GM21367 (cell line): Measurements from ENCODE around the gene ARPP21.
"Not testable (repeated sequence)": the region's sequence is repeated elsewhere in the genome, so short reads cannot be mapped to it uniquely, and the experiment has no call there.

Experiments
- ATAC-seq: cut with Tn5 transposase; IDR thresholded peaks from one replicate; pipeline ENCODE4 v1.9.1; 2021; ENCODE audit not compliant: unreplicated experiment

The ARPP21 gene

DNA sequence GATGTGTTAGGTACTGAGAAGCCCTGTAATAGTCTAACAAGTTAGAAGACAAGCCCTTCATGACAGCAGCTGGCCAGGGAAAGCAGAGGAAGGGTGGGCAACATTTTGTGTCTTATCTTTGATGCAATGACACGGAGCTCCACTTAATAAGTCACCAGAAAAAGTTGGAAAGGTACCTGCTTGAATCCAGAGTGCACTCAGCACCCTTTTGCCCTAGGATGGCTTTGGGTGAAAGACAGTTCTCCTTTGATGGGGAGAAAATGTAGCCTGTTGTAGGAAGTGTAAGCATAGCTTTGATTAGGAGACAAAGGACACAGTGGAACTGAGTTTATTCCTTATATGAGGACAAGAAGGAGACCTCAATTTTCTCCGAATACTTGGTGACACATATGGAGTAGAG lies 137.0 kb downstream of the ARPP21 start:
- no peak for ATAC-seq

DNA sequence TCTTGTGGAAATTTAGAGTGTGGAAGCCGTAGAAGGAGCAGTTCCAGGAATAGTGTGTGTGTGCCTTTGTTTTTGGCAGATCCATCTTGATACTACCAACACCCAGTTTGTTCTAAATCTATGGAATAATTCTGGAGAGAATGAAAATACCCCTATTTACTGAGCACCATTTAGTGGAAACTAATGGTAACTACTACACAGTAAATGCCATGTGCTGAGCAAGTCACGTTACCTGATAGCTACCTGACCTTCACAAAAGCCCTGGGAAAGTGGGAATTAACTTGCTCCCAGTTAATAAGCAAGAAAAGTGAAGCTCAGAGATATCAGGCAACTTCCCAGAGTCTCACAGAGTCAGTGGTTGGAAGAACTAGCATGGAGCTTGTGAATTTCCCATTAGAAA lies 137.7 kb downstream of the ARPP21 start:
- no peak for ATAC-seq

DNA sequence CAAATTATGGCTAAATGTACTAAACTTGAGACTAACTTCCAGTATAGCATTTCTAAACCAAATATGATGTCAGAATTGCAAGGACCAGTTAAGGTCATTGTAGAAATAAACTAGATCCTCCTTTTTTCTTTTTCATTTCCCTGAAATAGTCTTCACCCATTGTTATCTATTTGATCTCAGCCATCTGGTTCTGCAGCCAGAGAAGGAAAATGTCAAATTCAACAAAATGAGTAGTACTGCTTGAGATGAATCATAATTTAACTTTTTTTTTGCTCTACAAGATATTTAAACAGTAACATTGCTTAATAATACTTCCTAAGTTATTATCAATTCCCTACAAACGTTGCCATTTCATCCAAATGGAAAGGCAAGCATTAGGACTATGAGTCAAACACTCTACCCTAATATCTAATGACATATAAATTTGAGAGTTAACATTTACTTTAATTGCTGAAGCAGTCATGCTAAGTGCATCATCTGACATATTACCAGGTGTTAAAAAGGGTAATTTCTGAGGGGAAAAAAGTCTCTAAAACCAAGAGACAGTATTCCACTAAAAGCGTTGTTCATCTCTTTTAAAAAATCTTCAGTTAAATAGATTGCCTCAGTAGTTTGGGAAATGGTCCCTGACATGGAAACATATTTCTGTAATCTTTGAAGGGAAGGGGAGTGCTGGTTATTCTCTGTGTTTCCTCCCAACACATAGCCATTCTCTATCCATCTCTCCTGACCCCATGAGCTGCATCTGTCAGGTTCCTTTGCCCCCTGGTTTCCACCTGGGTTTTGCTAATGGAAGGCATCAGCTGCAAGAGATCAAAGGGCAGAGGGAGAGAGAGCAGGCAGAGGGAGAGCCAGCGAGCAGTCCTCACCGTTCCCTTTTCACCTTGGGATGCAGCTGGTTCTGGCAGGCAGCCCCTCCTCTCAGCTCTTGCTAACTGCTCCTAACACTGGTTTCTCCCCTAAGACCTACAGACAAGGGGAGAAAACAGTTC lies 138.5 kb downstream of the ARPP21 start:
- ATAC-seq, result no peak

DNA sequence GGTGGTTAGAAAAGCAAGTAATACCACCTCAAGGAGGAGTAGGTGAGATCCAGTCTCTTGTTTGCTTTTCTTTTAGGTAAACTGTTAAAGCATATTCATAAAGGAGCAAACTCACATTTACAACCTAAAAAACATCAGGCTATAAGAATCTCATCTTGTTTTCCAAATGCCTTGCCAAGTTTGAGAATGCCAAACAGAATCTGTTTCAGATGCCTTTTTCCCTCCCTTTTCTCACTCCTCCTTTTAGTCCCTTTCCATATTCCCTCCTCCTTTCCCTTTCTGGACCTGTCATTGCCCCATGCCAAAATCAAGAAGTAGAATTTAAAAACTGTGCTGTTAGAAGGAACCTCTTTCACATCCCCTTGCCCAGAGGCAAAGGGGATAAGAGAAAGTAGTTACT lies 140.3 kb downstream of the ARPP21 start:
- ATAC-seq, result no peak

DNA sequence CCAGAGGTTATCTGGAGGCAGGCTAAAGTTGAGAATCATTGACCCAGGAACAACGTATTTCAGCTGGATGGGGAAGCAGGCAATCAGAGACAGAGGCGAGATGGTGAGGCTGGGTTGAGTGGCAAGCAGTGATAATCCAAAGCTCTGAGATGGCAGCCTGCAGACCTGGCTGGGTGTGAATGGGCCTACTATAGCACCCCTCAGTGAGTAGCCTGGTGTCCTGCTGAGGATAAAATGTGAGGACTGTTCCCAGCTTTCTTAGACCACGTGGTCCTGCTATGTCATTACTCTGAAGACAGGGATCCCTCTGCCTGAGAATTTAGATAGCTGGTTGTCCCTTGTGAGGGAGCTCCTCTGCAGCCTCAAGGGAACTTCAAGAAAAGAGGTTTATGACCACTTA lies 141.5 kb downstream of the ARPP21 start:
- ATAC-seq, result no peak

DNA sequence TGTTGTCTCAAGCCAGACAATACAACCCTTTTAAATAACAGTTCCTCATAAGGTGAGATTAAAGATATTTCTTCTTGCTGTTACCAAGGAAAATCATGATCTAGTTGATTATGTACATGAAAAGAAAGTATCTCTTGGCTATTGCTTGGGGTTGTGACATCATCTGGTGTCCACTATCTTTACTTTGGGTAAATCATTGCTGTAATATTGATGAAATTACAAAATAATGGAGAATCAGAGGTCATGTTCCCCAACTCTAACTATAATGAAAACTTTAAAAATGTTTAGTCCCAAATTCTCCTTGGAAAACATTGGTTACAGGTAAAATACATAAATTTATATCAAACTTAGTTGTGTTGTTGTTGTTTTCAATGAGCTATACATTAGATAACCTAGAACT lies 142.2 kb downstream of the ARPP21 start:
- no peak for ATAC-seq

DNA sequence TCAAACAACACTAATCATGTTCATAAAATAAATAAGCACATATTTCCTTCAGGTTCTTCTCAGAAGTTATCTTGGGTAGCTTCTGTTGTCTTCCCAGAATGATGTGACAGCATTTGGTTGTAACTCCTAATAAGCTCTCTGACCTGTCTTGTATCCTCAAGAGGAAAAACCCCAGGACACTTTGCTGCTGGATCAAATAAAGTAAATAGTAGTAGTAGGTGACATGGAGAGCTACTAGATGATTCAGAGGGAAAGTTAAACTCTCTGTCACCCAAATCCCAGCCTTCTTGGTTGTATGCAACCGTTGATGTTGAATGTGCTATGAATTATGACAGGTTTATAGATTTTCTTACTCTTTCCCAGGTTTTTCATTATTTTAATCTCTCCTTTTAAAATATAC lies 143.0 kb downstream of the ARPP21 start:
- no peak for ATAC-seq

DNA sequence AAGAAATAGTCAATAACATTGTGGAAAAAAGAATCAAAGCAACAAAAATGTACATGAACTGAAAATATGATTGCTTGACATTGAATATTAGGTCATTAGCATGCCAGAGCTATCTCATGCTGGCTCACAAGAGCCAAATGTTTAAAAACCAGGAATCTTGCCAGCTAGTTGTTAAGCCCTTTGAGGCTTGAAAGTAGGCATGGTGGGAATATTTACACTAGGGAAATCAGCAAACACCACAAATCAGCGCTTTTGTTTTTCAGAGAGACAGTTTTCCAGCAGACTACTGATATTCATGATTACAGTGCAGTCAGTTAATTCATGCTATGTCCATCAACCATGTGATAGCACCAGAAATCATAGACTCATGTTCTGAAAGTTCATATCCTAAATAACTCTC lies 144.8 kb downstream of the ARPP21 start:
- ATAC-seq, result no peak

DNA sequence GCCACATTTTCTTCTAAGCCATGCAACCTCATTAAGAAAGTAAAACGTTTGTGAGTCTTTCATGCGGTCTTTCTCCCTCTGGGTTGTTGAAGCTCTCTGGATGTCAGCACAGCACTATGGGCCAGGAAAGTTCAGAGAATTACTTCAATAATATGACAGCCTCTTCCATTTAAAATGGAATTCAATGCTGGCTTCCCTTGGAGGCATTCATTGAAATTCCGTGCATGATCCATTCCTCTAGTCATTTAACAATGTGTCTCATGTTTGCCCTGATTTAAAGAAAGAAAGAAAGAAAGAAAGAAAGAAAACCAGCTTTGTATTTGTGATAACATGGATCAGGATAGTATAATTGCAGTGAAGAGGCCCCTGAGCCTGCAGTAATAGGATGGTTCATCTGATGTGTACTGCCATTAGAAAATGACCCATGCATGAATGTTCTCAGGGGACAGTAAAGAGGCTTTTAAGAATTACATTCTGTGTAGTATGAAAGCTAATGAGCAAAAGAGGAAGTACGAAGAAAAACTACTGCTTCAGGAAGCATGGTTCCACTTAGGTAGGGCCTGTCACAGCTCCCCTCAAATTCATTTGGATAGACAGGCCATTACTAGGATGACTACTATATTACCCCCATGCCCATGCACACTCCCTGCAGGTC lies 146.0 kb downstream of the ARPP21 start:
- ATAC-seq, result peak; percentile 57

DNA sequence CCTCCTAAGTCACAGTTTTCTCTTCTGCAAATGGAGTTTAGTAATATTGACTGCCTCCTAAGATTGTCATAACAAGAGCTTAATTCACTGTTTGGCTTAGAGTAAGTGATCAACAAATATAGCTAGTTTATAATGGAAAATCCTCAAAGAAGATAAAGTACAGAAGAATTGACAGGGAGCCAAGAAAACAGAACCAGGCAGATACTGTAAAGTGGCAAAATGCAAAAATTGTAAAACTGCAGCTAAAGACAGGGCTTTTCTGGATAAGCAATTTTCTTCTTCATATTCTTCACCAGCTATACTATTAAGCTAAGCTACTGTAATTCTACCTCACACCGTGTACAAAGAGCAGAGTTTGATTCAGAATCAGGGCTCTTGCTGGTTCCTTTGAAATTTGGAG lies 148.6 kb downstream of the ARPP21 start:
- no peak for ATAC-seq

DNA sequence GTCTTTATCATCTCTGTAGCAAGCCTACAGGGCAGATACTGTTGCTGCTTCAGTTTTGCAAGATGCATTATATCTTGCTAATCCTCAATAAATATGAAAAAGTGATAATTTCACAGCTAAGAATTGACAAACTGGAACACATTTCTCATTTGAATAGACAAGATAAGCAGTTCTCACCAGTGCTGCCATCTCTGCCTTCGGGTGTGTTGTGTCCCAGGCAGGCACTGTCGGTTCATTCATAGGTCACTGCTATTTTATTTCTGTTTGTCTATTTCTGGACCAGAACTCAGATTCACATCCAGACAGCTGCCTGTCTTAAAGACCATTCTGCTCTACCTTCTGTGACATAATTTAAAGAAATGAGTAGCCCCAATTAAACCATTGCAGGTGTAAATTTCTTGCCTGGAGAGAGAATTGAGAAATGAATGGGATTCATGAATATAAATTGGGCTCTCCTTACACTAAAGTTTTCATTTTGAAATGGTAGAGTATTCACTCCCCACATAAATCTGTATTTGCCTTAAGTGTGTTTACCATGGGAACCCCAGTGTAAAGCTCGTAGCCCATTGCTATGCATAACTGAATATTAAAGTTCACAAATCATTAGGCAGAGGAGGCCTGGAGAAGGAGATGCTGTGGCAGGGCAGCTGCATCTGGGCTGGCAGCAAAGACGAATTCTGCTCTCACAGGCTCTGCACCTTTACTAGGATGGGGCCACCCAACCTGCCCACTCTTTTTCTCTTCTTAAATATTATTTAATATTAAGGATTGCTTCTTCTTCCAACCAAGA lies 149.9 kb downstream of the ARPP21 start:
- no peak for ATAC-seq

DNA sequence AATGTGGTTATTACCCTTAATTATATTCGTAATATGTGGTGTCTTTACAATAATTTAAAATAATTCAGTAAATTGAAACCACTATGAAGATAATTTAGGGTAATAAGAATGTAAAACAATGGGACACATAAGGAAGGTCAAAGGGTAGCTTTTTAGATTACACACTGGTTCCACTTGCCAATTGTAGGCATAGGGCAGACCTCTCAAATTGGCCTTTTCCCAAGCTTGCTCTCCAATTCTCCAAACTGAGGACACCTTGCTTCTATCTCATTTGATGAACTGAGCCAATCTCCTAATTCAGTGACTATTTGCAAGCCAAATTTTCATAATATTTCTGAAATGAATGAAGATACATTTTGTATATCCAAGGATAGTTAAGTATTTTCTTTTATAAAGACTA lies 151.4 kb downstream of the ARPP21 start:
- no peak for ATAC-seq

DNA sequence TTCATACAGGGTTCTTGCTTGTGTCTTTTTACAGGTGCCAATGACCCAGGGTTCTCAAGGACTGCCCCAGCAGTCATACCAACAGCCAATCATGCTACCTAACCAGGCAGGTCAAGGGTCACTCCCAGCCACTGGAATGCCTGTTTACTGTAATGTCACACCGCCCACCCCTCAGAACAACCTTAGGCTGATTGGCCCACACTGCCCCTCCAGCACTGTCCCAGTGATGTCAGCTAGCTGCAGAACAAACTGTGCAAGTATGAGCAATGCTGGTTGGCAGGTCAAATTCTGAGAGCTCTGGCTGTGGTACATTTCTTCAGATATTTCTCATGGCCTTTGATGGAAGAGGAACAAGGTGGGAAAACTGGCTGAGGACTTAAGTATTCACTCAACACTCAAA lies 154.3 kb downstream of the ARPP21 start:
- no peak for ATAC-seq

DNA sequence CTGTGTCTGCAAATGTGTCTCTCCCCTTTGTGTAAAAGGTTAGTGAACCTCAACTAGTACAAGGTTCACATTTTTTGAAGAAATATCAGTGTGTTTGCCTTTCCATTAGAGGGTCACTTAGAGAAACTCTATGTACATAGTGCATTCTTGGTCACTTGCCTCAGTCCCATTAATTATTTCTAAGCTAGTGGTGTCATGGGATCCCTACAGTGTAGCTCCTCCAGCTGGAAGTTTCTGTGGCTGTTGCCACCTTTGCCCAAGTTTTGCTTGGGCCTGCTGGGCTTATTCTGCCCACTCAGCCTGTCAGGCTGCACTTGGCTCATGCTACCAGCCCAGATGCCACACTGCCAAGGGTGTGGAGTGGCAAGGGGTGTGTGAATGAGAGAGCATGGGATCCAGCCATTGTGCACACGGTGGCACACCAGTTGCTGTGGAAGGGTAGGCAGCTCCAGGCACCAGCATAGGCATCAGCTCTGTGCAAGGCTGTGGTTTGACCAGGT lies 161.7 kb downstream of the ARPP21 start:
- no peak for ATAC-seq

DNA sequence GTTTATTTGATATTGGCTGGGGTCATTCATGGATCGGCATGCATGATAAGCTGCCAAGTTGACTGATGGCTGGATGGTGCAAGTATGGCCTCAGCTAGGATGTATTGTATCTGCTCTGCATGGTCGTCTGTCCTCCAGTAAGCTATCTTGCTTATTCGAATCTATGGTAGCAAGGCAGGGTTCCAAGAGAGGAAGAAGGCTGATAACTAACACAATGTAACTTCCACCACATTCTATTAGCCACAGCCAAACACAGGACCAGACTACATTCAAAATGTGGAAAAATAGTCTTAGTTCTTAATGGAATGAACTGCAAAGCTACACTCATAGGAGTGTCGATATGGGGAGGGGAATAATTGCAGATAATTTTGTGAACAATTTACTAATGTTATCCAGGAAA lies 175.2 kb downstream of the ARPP21 start:
- no peak for ATAC-seq

DNA sequence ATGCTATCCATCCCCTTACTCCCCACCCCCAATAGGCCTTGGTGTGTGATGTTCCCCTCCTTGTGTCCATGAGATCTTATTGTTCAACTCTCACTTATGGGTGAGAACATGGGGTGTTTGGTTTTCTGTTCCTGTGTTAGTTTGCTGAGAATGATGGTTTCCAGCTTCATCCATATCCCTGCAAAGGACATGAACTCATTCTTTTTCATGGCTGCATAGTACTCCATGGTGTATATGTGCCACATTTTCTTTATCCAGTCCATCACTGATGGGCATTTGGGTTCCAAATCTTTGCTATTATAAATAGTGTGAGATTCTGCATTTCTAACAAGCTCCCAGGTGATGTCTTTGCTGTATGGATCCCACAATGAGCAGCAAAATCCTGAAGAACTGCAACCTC lies 176.5 kb downstream of the ARPP21 start:
- ATAC-seq, result not testable (repeated sequence)

DNA sequence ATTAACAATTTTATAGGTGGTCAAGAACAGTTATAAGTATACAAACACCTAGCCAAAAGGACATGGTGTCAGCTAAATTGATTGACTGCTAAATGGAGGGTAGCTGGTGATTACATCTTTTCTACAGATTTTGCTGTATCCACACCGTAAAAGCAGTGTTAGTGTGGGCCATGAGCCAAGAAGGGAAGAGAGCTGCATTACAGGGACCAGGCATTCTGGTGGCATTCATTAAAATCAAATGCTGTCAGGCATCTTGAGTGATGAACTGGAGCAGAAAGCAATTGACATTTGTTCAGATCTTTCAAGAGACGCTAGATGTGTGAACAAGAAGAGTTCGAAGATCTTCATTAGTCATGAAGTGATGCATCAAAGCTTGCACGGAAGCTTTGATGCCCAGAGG lies 177.9 kb downstream of the ARPP21 start:
- no peak for ATAC-seq

DNA sequence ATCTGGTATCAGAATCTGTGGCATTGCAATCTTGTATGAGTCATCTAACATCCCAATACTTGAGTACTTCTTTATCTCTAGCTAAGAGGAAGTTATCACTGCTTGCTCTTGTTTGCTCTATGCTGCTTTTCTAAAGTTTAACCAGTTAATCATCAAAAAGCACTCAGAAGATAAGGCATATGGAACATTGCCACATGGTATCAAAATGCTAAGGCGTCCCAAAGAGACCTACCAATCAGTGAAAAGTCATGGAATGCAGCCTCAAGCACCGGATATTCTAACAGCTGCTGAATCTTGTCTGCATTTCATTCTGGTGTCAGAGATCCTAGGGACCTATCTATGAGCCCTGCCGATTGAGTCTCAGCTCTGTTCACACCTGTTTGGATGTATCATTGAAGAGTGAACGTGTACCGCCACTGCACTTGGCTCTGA lies 192.8 kb downstream of the ARPP21 start:
- no peak for ATAC-seq
